HUES48 (cell line): ENCODE results near the gene ATP4B.

ENCODE experiments used
- H3K27ac ChIP-seq: one replicate; pipeline ENCODE4 v1.7.0; 2013; ENCODE audit warnings: low read depth, low read length, inconsistent platforms
- H3K27me3 ChIP-seq: 2 replicates; pipeline ENCODE4 v1.6.1; 2013; ENCODE audit warnings: mild to moderate bottlenecking, low read length; ENCODE audit not compliant: control insufficient read depth, insufficient read depth
- H3K36me3 ChIP-seq: 2 replicates; pipeline ENCODE4 v1.6.1; 2013; ENCODE audit warnings: low read length; ENCODE audit not compliant: control insufficient read depth, insufficient read depth
- H3K4me1 ChIP-seq: 2 replicates; pipeline ENCODE4 v1.6.1; 2013; ENCODE audit warnings: mild to moderate bottlenecking, low read length; ENCODE audit not compliant: control insufficient read depth, insufficient read depth
- H3K4me3 ChIP-seq: 2 replicates; pipeline ENCODE4 v1.5.1; 2013; ENCODE audit warnings: mild to moderate bottlenecking, low read depth, low read length
- H3K9ac ChIP-seq: 2 replicates; pipeline ENCODE4 v1.6.1; 2013; ENCODE audit warnings: mild to moderate bottlenecking, low read depth, low read length, moderate library complexity
- H3K9me3 ChIP-seq: 2 replicates; pipeline ENCODE4 v1.6.1; 2013; ENCODE audit warnings: low read length; ENCODE audit not compliant: control insufficient read depth, insufficient read depth

The ATP4B gene

DNA sequence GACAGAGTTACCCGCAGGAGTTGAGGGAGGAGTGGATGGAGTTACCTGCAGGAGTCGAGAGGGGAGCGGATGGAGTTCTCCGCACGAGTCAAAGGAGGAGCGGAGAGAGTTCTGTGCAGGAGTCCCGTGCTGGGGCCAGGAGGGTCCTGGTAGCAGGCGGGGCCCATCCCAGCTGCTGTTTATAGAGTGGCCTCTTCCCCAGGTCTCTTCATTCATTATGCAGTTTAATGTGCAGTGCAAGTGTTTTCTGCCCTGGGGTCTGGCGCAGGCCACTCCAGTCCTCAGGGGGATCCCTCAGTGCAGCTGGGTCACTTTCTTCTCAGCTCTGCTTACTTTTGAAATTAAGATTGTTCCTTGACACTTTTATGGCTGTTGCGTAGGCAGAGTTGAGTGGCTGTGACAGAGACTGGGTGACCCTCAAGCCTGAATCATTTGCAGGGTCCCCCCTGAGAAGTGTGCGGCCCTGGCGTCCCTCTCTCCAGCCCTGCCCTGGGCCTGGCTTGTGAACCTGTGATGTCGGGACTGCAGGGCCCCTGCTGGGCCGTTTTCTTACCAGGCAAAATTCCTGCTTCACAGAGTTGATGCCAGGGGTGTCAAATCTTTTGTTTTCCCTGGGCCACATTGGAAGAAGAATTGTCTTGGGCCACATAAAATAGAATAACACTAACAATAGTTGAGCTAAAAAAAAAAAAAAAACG lies 55.6 kb downstream of the ATP4B start:
- H3K36me3 ChIP-seq = peaks cover 36% of the 10 kb centered on the region

GRCh38 chr13:113601166-113602070 lies 56.6 kb downstream of the ATP4B start:
- no peaks in the 10 kb centered on the region for H3K4me1 ChIP-seq
- no peaks in the 10 kb centered on the region for H3K27me3 ChIP-seq
- H3K9ac ChIP-seq = no peak overlapping the region
- H3K4me3 ChIP-seq = no peak overlapping the region
- no peaks in the 10 kb centered on the region for H3K9me3 ChIP-seq
- no peak overlapping the region for H3K27ac ChIP-seq
- H3K36me3 ChIP-seq = peaks cover 32% of the 10 kb centered on the region

More for the DNA sequence above, 55.6 kb downstream of the ATP4B start:
- Histone ChIP-seq H3K9me3 (no peaks in the 10 kb centered on the region), H3K4me3 (no peak overlapping the region), H3K4me1 (no peaks in the 10 kb centered on the region), H3K9ac (no peak overlapping the region), H3K27me3 (no peaks in the 10 kb centered on the region), H3K27ac (no peak overlapping the region)

- H3K4me1 ChIP-seq = no peaks in the 10 kb centered on the region
- no peak overlapping the region for H3K9ac ChIP-seq
- no peak overlapping the region for H3K27ac ChIP-seq
- no peaks in the 10 kb centered on the region for H3K27me3 ChIP-seq
- no peak overlapping the region for H3K4me3 ChIP-seq
- H3K36me3 ChIP-seq = peaks cover 39% of the 10 kb centered on the region
- no peaks in the 10 kb centered on the region for H3K9me3 ChIP-seq
Observed at GRCh38 chr13:113599391-113599790, 58.6 kb downstream of the ATP4B start.
